ENCODE data around the gene TRA2A.

- no peak for TF ChIP-seq CTCF (IDR thresholded peaks at IDR 0.05)
- TF ChIP-seq POLR2A (IDR thresholded peaks at IDR 0.05): no peak
Observed at GRCh38 chr7:23545493-23545892, 13.7 kb upstream of the TRA2A start.
